HL-60 (cell line): Measurements from ENCODE around the gene CLDN9.

ENCODE experiments used
- DNase-seq, 2 experiments: peaks; one replicate each; pipeline ENCODE4 v3.0.0-alpha.2; 2010 to 2020; ENCODE audit warnings: low read depth in 1 of 2, low spot score in 1 of 2
- H3K27ac ChIP-seq: fragments of 250-450 bp; sonication (Bioruptor Pico); replicated peaks from 2 replicates; pipeline ENCODE4 v1.5.1; 2020; ENCODE audit warnings: mild to moderate bottlenecking, moderate library complexity
- H3K27me3 ChIP-seq: fragments of 250-450 bp; sonication (Bioruptor Pico); 2 replicates; pipeline ENCODE4 v1.5.1; 2021; ENCODE audit warnings: mild to moderate bottlenecking, moderate library complexity; ENCODE audit not compliant: insufficient read depth, poor library complexity, severe bottlenecking
- H3K4me3 ChIP-seq: replicated peaks from 2 replicates; pipeline ENCODE4 v1.5.1; 2011; ENCODE audit warnings: mild to moderate bottlenecking, control low read depth, low read length; ENCODE audit not compliant: insufficient read depth
- CTCF ChIP-seq: IDR thresholded peaks from one replicate; pipeline ENCODE4 v1.5.1; 2011; ENCODE audit warnings: low read length, control low read depth, inconsistent platforms; ENCODE audit not compliant: insufficient read depth
- GABPA ChIP-seq: IDR thresholded peaks from 2 replicates; pipeline ENCODE4 v1.6.1; 2012; ENCODE audit warnings: low read depth
- POLR2AphosphoS5 ChIP-seq: IDR thresholded peaks from 2 replicates; pipeline ENCODE4 v1.6.1; 2012; ENCODE audit warnings: low read depth
- REST ChIP-seq: IDR thresholded peaks from 2 replicates; pipeline ENCODE4 v1.6.1; 2012; ENCODE audit warnings: low read depth; ENCODE audit not compliant: insufficient replicate concordance
- SPI1 ChIP-seq: IDR thresholded peaks from 2 replicates; pipeline ENCODE4 v1.6.1; 2012; ENCODE audit warnings: low read depth, mild to moderate bottlenecking, borderline replicate concordance

Gene CLDN9

DNA sequence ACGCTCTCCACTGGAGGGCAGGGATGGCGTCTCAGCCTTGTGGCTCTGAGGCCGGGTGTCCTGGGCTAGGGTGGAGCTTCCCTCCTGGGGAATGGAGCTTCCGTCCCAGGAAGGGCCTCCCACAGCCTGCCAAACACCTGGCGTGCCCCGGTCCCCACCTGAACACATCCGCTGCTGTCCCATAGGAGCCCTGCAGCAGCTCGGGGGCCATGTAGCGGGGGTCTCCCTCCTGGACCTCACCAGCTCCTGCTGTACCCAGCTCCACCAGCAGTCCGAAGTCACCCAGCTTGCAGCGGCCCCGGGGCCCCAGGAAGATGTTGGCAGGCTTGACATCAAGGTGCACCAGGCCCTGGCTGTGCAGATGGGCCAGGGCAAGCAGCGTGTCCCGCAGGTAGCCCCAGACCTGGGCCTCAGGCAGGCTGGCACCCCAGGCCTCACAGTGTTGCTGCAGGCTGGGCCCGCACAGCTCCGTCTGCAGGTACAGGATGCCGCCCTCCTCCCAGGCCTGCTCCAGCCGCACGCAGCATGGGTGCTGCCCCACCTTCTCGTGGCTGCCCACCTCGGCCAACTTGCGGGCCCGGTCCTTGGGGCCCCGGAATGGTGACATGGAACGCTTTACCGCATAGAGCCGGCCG is 37.4 kb upstream of the CLDN9 start:
- H3K4me3 ChIP-seq: no peak overlapping the region
- no peak overlapping the region for H3K27ac ChIP-seq
- no peaks in the 10 kb centered on the region for H3K27me3 ChIP-seq
- DNase-seq: no peak
- no peak for TF ChIP-seq GABPA
- no peak for TF ChIP-seq CTCF
- no peak for TF ChIP-seq SPI1
- TF ChIP-seq POLR2AphosphoS5: no peak
- TF ChIP-seq REST: no peak

DNA sequence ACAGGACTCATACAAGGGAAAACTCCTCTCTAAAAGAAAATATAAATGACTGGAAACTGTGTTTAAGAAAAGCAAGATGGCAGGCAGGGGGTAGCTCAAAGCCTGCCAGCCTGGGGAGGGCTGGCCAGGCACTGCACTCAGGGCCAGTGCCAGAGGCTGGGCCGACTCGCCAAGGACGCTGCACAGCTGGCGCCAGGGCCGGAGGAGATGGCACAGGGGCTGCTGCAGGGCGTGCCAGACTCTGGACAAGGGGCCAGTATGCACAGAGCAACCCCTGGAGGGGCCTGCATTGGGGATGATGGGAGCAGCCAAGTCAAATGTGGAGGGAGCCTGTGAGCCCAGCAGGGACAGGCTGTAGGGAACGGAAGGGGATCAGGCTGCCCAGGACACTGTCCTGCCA is 36.5 kb upstream of the CLDN9 start:
- Histone ChIP-seq H3K27me3 (no peaks in the 10 kb centered on the region), H3K4me3 (no peak overlapping the region), H3K27ac (no peak overlapping the region)
- TF ChIP-seq GABPA (no peak), SPI1 (no peak), CTCF (no peak), REST (no peak), POLR2AphosphoS5 (no peak)
- no peak for DNase-seq

DNA sequence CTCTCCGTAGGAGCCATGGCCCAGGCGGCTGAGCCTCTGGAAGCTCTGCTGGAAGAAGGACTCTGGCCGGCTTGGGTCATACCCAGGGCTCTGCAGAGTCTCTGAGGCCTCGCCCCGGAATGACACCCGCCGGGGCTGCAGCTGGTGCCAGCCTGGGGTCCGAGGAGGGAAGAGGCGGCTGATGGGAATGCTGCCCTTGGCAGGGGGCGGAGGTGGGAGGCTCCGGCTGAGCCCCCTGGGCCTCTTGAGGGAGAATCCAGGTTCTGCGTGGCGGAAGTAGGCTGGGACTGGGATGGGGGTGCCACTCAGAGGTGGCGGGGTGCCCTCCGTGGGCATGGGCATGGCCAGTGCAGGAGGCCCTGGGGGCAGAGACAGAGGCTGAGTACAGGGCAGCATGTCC is 36.0 kb upstream of the CLDN9 start:
- TF ChIP-seq CTCF: no peak
- no peak for TF ChIP-seq REST
- Histone ChIP-seq H3K27me3 (no peaks in the 10 kb centered on the region), H3K4me3 (no peak overlapping the region), H3K27ac (no peak overlapping the region)
- DNase-seq: no peak
